ENCODE data around the gene SPSB1.

DNA sequence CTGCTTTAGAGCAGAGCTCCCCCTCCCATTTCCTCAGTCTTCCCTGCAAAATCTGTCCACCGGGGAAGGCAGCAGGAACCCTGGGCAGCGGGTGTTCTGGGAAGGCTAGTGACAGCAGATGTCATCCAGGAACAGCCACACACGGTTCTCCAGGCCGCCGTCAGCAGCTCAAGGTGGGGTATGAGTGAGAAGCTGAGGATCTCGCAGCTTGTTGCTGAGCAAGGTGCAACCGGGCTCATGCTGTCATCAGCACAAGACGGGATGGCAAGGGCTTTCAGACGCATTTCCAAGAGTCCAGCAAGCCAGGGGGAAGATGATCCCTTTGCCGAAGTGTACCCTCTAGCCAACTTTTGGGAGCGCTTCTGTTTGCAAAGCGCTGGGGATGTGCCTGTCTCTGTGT, 23.0 kb upstream of the SPSB1 start:
- TF ChIP-seq ZFP30 (CRISPR knock-in tag; IDR thresholded peaks at IDR 0.05): no peak
- TF ChIP-seq ZNF70 (CRISPR knock-in tag; IDR thresholded peaks at IDR 0.05): no peak
- TF ChIP-seq ZFP3 (CRISPR knock-in tag; IDR thresholded peaks at IDR 0.05): no peak
- TF ChIP-seq PATZ1 (CRISPR knock-in tag; IDR thresholded peaks at IDR 0.05; ENCODE audit: borderline replicate concordance): no peak
- TF ChIP-seq TOX (CRISPR knock-in tag; IDR thresholded peaks at IDR 0.05; ENCODE audit: borderline replicate concordance): no peak
- TF ChIP-seq, protein P1, sequence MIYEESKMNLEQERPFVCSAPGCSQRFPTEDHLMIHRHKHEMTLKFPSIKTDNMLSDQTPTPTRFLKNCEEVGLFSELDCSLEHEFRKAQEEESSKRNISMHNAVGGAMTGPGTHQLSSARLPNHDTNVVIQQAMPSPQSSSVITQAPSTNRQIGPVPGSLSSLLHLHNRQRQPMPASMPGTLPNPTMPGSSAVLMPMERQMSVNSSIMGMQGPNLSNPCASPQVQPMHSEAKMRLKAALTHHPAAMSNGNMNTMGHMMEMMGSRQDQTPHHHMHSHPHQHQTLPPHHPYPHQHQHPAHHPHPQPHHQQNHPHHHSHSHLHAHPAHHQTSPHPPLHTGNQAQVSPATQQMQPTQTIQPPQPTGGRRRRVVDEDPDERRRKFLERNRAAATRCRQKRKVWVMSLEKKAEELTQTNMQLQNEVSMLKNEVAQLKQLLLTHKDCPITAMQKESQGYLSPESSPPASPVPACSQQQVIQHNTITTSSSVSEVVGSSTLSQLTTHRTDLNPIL (CRISPR knock-in tag; IDR thresholded peaks at IDR 0.05; ENCODE audit: low read depth): no peak
- no peak for TF ChIP-seq ARNTL (CRISPR knock-in tag; IDR thresholded peaks at IDR 0.05; ENCODE audit: borderline replicate concordance, low read depth)
- no peak for TF ChIP-seq ZNF565 (CRISPR knock-in tag; conservative IDR thresholded peaks at IDR 0.05; ENCODE audit: low read depth)
- no peak for TF ChIP-seq OSR1 (CRISPR knock-in tag; IDR thresholded peaks at IDR 0.05)
- TF ChIP-seq PPARA (CRISPR knock-in tag; IDR thresholded peaks at IDR 0.05; ENCODE audit: borderline replicate concordance): no peak
- TF ChIP-seq ZNF8 (CRISPR knock-in tag; IDR thresholded peaks at IDR 0.05): no peak
- TF ChIP-seq, protein P2, sequence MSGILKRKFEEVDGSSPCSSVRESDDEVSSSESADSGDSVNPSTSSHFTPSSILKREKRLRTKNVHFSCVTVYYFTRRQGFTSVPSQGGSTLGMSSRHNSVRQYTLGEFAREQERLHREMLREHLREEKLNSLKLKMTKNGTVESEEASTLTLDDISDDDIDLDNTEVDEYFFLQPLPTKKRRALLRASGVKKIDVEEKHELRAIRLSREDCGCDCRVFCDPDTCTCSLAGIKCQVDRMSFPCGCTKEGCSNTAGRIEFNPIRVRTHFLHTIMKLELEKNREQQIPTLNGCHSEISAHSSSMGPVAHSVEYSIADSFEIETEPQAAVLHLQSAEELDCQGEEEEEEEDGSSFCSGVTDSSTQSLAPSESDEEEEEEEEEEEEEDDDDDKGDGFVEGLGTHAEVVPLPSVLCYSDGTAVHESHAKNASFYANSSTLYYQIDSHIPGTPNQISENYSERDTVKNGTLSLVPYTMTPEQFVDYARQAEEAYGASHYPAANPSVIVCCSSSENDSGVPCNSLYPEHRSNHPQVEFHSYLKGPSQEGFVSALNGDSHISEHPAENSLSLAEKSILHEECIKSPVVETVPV (CRISPR knock-in tag; IDR thresholded peaks at IDR 0.05): no peak
